HepG2 (cell line): ENCODE results near the gene NDUFB3. TPM values are rescaled to one million over a fixed set of nuclear protein-coding genes. Genes with fewer than 3 reads are reported as not detected.

ENCODE experiments used
- ATAC-seq: fragments of 200-7000 bp; cut with Tn5 transposase; 3 replicates; pipeline ENCODE4 v1.9.1; 2020; ENCODE audit warnings: mild to moderate bottlenecking, moderate library complexity
- BruUV-seq: library from RNA; stranded (reverse); fragments of 400-500 nt; replicated peaks from 2 replicates; lab custom pipeline; 2021; lab: Mats Ljungman, UMichigan
- CTCF ChIA-PET: fragments of 300-600 bp; formaldehyde crosslinking; extraction: SDS; loops from one replicate; lab custom pipeline; 2021; ENCODE audit warnings: low total read pairs, inconsistent platforms, low intra/inter-chr PET ratio; lab: Yijun Ruan, JAX
- POLR2A ChIA-PET: fragments of 350-600 bp; sonication (Branson Sonifier 250); formaldehyde crosslinking; loops from one replicate; lab custom pipeline; 2020; ENCODE audit warnings: antibody characterized with exemption, inconsistent platforms; lab: Yijun Ruan, JAX
- DNase-seq: peaks from one replicate; pipeline ENCODE4 v3.0.0-alpha.2; 2015; ENCODE audit warnings: low spot score
- FAIRE-seq: peaks from 3 replicates; lab custom pipeline; 2011; peaks lifted over from hg19 to GRCh38; lab: Jason Lieb, UNC
- H2AFZ ChIP-seq: one replicate; pipeline ENCODE4 v1.6.1; 2011; ENCODE audit warnings: low read length, inconsistent platforms
- H3K27ac ChIP-seq: fragments of 300-600 bp; 3 replicates; pipeline ENCODE4 v1.8.0; 2011; ENCODE audit warnings: mixed run types, mild to moderate bottlenecking, mixed read lengths, low read length, inconsistent platforms; ENCODE audit not compliant: insufficient read depth; ENCODE audit errors: extremely low read length
- H3K27me3 ChIP-seq, 2 experiments: fragments of 200-600 bp in 1 of 2; 2 replicates in 1 of 2; 3 replicates in 1 of 2; pipeline versions ENCODE4 v1.6.0 to v1.8.0; 2011; ENCODE audit warnings: low read length in 2 of 2, mild to moderate bottlenecking in 2 of 2, moderate library complexity in 2 of 2, inconsistent platforms in 1 of 2; ENCODE audit not compliant: insufficient read depth in 2 of 2, control insufficient read depth in 1 of 2
- H3K36me3 ChIP-seq, 2 experiments: fragments of 200-600 bp in 1 of 2; replicated peaks in 1 of 2; 2 replicates in 1 of 2; 3 replicates in 1 of 2; pipeline versions ENCODE4 v1.5.1 to v1.8.0; 2011; ENCODE audit warnings: low read length in 2 of 2, inconsistent platforms in 1 of 2; ENCODE audit not compliant: insufficient read depth in 2 of 2, control insufficient read depth in 1 of 2
- H3K4me1 ChIP-seq: 2 replicates; pipeline ENCODE4 v1.5.1; 2012; ENCODE audit warnings: low read length, inconsistent platforms; ENCODE audit not compliant: insufficient read depth
- H3K4me2 ChIP-seq: 2 replicates; pipeline ENCODE4 v1.6.0; 2011; ENCODE audit warnings: low read depth, low read length, inconsistent platforms
- H3K4me3 ChIP-seq, 3 experiments: fragments of 200-600 bp in 1 of 3; sonication (generic), shearing (Covaris generic) in 1 of 3; replicated peaks in 1 of 3; 2 replicates each; pipeline ENCODE4 v1.5.1; 2011 to 2016; ENCODE audit warnings: low read length in 3 of 3, inconsistent platforms in 2 of 3, low read depth in 2 of 3, mild to moderate bottlenecking in 2 of 3, control low read depth in 1 of 3, mixed read lengths in 1 of 3; ENCODE audit not compliant: insufficient read depth in 1 of 3
- H3K79me2 ChIP-seq: one replicate; pipeline ENCODE4 v1.6.1; 2011; ENCODE audit warnings: low read length, inconsistent platforms; ENCODE audit not compliant: insufficient read depth
- H3K9ac ChIP-seq: 2 replicates; pipeline ENCODE4 v1.6.0; 2011; ENCODE audit warnings: mild to moderate bottlenecking, low read depth, low read length, inconsistent platforms; ENCODE audit not compliant: insufficient read depth
- H3K9me3 ChIP-seq: 2 replicates; pipeline ENCODE4 v1.5.1; 2012; ENCODE audit warnings: mild to moderate bottlenecking, low read length
- H4K20me1 ChIP-seq: 2 replicates; pipeline ENCODE4 v1.6.0; 2011; ENCODE audit warnings: inconsistent platforms, mild to moderate bottlenecking, low read length, moderate library complexity; ENCODE audit not compliant: insufficient read depth
- ADNP ChIP-seq: sonication (generic); formaldehyde crosslinking; IDR thresholded peaks from 2 replicates; pipeline ENCODE4 v1.4.0; 2020; ENCODE audit warnings: missing genetic modification reagents
- CENPX ChIP-seq: sonication (generic); formaldehyde crosslinking; IDR thresholded peaks from 2 replicates; pipeline ENCODE4 v1.9.0; 2021; ENCODE audit warnings: mild to moderate bottlenecking, missing genetic modification reagents, moderate library complexity
- HNRNPL ChIP-seq: fragments of 200-400 bp; formaldehyde crosslinking; IDR thresholded peaks from 2 replicates; pipeline ENCODE4 v1.6.1; 2017; ENCODE audit warnings: mild to moderate bottlenecking, low read depth, low read length
- KMT2B ChIP-seq: IDR thresholded peaks from 2 replicates; pipeline ENCODE4 v1.6.1; 2016; ENCODE audit warnings: missing genetic modification reagents, missing compliant biosample characterization
- SP2 ChIP-seq: sonication (generic); formaldehyde crosslinking; IDR thresholded peaks from 2 replicates; pipeline ENCODE4 v1.5.1; 2020; ENCODE audit warnings: mild to moderate bottlenecking, missing genetic modification reagents
- ZBTB1 ChIP-seq: sonication (generic); formaldehyde crosslinking; IDR thresholded peaks from 2 replicates; pipeline ENCODE4 v1.4.0; 2020; ENCODE audit warnings: missing genetic modification reagents, borderline replicate concordance
- ZMYM3 ChIP-seq: sonication (generic); formaldehyde crosslinking; IDR thresholded peaks from 2 replicates; pipeline ENCODE4 v1.5.1; 2020; ENCODE audit warnings: mild to moderate bottlenecking, missing genetic modification reagents
- ZNF367 ChIP-seq: sonication (generic); formaldehyde crosslinking; IDR thresholded peaks from 2 replicates; pipeline ENCODE4 v1.4.0; 2020; ENCODE audit warnings: missing genetic modification reagents, borderline replicate concordance
- ZNF430 ChIP-seq: sonication (generic); formaldehyde crosslinking; IDR thresholded peaks from 2 replicates; pipeline ENCODE4 v1.9.0; 2021; ENCODE audit warnings: mild to moderate bottlenecking, missing genetic modification reagents
- WGBS: methylation state at CpG from one replicate; pipeline ENCODE4 v1.1.6; 2017; ENCODE audit warnings: low lambda C conversion rate; 5-methylcytosine and 5-hydroxymethylcytosine counted together
- in situ Hi-C: cut with HindIII; loops from 2 replicates; pipeline ENCODE4 v1.10.0; 2017; ENCODE audit warnings: low pct_unique_long_range_greater_than_20kb; ENCODE audit not compliant: extremely low pct_ligation_motif_present
- intact Hi-C: fragments of 100-400 bp; cut with micrococcal nuclease; formaldehyde crosslinking; loops from one replicate; pipeline ENCODE4 v1.10.0; 2022; ENCODE audit not compliant: unreplicated experiment
- polyA plus RNA-seq, 8 experiments: library from polyadenylated mRNA; depleted of rRNA in 3 of 8; stranded (reverse) in 7 of 8; unstranded in 1 of 8; fragments of >200 nt; fragmentation: Illumina TruSeq in 4 of 8; extraction: Trizol in 4 of 8; gene quantifications; 2 replicates each; pipeline versions ENCODE4 v1.2.1 to v1.2.3, GENCODE V29; 2011 to 2016; ENCODE audit warnings: low read depth in 4 of 8, missing spikeins in 1 of 8, mixed read lengths in 1 of 8; ENCODE audit not compliant: insufficient read depth in 1 of 8
- total RNA-seq, 5 experiments: library from RNA; depleted of rRNA; stranded (reverse); fragments of >200 nt; fragmentation: Illumina TruSeq; extraction: Trizol; gene quantifications; 2 replicates each; pipeline ENCODE4 v1.2.3, GENCODE V29; 2016; ENCODE audit warnings: low read depth in 1 of 5
- TF ChIP-seq, protein P1 (sequence below): sonication (generic); formaldehyde crosslinking; IDR thresholded peaks from 2 replicates; pipeline ENCODE4 v1.4.0; 2020; ENCODE audit warnings: missing genetic modification reagents, low read depth, mild to moderate bottlenecking, borderline replicate concordance
- TF ChIP-seq, protein P2 (sequence below), 2 experiments: fragments of 450-650 bp in 1 of 2; sonication (generic) in 1 of 2; formaldehyde crosslinking in 1 of 2; IDR thresholded peaks; 2 replicates each; pipeline versions ENCODE4 v1.6.1 to v1.8.0; 2016 to 2022; ENCODE audit warnings: antibody characterized with exemption in 1 of 2, mild to moderate bottlenecking in 1 of 2, missing genetic modification reagents in 1 of 2

NDUFB3 gene
- total and polyA plus RNA-seq, 2 of the 13 experiments (the other 11 are each of a cell fraction or from before 2014, with no cell fraction given): 50.7 to 159 TPM

DNA sequence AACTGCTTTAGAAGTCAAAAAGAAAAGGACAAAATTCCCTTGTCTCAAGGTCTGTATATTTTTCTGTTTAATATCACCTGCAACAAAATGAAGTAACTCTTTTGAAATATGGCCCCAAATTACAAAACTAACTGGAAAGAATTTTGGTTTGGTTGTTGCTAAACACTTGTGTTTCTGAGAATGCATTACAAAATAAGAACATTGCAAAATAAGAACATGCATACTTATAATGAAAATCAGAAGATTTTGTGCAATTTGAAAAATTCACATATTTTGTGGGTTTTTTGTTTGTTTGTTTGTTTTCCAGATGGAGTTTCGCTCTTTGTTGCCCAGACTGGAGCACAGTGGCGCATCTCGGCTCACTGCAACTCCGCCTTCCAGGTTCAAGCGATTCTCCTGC, 21.8 kb downstream of the NDUFB3 start:
- ChIA-PET CTCF (no interaction called here), POLR2A (no interaction called here)
- in situ Hi-C loops (no loop called here), intact Hi-C loops (no loop called here)
- H4K20me1 ChIP-seq: no peaks in the 10 kb centered on the region
- no peak overlapping the region for H3K9ac ChIP-seq
- DNase-seq (no peak), ATAC-seq (no peak), FAIRE-seq (no peak)
- H3K4me2 ChIP-seq: no peak overlapping the region
- H2AFZ ChIP-seq: no peak overlapping the region
- H3K27ac ChIP-seq: no peak overlapping the region
- no TSS peak for BruUV-seq
- H3K27me3 ChIP-seq: no peaks in the 10 kb centered on the region
- H3K36me3 ChIP-seq: no peaks in the 10 kb centered on the region
- WGBS: 99% methylated on average over 5 of the region's 5 CpGs
- H3K4me1 ChIP-seq: peaks cover 23% of the 10 kb centered on the region
- no peaks in the 10 kb centered on the region for H3K9me3 ChIP-seq
- H3K79me2 ChIP-seq: no peaks in the 10 kb centered on the region
- H3K4me3 ChIP-seq: no peak overlapping the region
- TF ChIP-seq ZBTB1 (CRISPR knock-in tag) (no peak), KMT2B (CRISPR knock-in tag) (no peak), SP2 (no peak), ZNF367 (CRISPR knock-in tag) (no peak), ZMYM3 (CRISPR knock-in tag) (no peak), HNRNPL (no peak), ZNF430 (CRISPR knock-in tag) (no peak), CENPX (no peak), ADNP (no peak)
- TF ChIP-seq, protein P1, sequence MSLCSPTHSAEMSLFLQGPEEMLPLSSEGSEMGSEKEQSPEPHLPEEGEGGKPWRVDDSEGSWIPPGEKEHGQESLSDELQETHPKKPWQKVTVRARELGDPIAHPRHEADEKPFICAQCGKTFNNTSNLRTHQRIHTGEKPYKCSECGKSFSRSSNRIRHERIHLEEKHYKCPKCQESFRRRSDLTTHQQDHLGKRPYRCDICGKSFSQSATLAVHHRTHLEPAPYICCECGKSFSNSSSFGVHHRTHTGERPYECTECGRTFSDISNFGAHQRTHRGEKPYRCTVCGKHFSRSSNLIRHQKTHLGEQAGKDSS (CRISPR knock-in tag): no peak
- TF ChIP-seq, protein P2, sequence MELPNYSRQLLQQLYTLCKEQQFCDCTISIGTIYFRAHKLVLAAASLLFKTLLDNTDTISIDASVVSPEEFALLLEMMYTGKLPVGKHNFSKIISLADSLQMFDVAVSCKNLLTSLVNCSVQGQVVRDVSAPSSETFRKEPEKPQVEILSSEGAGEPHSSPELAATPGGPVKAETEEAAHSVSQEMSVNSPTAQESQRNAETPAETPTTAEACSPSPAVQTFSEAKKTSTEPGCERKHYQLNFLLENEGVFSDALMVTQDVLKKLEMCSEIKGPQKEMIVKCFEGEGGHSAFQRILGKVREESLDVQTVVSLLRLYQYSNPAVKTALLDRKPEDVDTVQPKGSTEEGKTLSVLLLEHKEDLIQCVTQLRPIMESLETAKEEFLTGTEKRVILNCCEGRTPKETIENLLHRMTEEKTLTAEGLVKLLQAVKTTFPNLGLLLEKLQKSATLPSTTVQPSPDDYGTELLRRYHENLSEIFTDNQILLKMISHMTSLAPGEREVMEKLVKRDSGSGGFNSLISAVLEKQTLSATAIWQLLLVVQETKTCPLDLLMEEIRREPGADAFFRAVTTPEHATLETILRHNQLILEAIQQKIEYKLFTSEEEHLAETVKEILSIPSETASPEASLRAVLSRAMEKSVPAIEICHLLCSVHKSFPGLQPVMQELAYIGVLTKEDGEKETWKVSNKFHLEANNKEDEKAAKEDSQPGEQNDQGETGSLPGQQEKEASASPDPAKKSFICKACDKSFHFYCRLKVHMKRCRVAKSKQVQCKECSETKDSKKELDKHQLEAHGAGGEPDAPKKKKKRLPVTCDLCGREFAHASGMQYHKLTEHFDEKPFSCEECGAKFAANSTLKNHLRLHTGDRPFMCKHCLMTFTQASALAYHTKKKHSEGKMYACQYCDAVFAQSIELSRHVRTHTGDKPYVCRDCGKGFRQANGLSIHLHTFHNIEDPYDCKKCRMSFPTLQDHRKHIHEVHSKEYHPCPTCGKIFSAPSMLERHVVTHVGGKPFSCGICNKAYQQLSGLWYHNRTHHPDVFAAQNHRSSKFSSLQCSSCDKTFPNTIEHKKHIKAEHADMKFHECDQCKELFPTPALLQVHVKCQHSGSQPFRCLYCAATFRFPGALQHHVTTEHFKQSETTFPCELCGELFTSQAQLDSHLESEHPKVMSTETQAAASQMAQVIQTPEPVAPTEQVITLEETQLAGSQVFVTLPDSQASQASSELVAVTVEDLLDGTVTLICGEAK (IDR thresholded peaks at IDR 0.05): no peak
- TF ChIP-seq, protein P2 (CRISPR knock-in tag; IDR thresholded peaks at IDR 0.05): no peak
